Measurements from ENCODE around the gene RIMS1.
A peak's percentile ranks its signal among the peaks of the same experiment; 100 is the strongest.
"Not testable (repeated sequence)": the region's sequence is repeated elsewhere in the genome, so short reads cannot be mapped to it uniquely, and the experiment has no call there.

RIMS1 gene

GRCh38 chr6:71977884-71978283 lies 91.5 kb downstream of the RIMS1 start:
- no peak for DNase-seq

GRCh38 chr6:71979911-71980310 lies 93.6 kb downstream of the RIMS1 start:
- DNase-seq, result no peak

GRCh38 chr6:71982389-71982788 lies 96.0 kb downstream of the RIMS1 start:
- DNase-seq, result no peak

DNA sequence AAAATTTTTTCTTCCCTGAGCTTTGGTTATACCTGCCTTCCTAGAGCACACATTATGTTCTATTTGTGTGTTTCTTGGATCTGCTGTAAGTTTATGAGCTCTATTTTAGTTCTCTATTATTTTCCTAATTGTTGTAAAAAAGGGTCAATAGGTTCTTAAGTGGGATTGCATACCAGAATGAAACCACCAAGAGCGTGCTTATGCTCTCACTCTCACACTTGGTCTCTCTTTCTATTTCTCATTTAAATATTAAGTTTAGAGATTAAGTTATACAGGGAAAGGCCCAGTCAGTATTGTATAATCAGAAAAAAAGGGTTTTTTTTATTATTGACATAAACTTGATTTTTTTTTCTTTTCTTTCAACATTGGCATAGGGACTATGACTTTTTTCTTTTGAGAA lies 96.8 kb downstream of the RIMS1 start:
- no peak for DNase-seq

GRCh38 chr6:71994705-71995271 lies 108.4 kb downstream of the RIMS1 start:
- no peak for DNase-seq

GRCh38 chr6:71997341-71997740 lies 111.0 kb downstream of the RIMS1 start:
- no peak for DNase-seq

DNA sequence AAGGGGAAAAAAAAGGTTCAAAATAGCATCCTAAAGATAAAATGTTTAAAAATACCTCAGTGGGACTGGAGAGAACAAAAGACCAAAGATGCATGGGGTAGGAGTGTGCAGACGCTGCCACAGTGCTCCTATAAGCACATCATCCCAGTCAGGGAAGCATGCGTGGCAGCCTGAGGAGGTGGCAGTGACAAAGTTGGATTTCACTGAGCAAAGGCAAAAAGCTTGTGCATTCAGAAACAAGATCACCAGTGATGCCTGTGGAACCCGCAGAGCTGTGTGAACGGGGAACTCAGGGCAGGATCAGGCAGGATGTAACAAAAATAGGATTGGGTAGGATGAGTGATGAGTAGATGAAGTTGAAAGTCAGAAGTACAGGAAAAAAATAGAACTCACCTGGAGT lies 116.1 kb downstream of the RIMS1 start:
- no peak for DNase-seq

GRCh38 chr6:72006591-72006990 lies 120.2 kb downstream of the RIMS1 start:
- not testable (repeated sequence) for DNase-seq

- DNase-seq, result peak in 1 of 14 donors; percentile 23
Observed at GRCh38 chr6:72022830-72023229, 136.5 kb downstream of the RIMS1 start.

- peak in 1 of 14 donors; percentile 47 for DNase-seq
Observed at GRCh38 chr6:72031471-72031870, 145.1 kb downstream of the RIMS1 start.

- no peak for DNase-seq
Observed at GRCh38 chr6:72032086-72032485, 145.7 kb downstream of the RIMS1 start.

GRCh38 chr6:72035486-72035885 lies 149.1 kb downstream of the RIMS1 start:
- DNase-seq, result peak in 1 of 14 donors; percentile 7

- no peak for DNase-seq
Observed at GRCh38 chr6:72035966-72036365, 149.6 kb downstream of the RIMS1 start.

- DNase-seq, result peak in 1 of 14 donors; percentile 20
Observed at GRCh38 chr6:72037006-72037405, 150.7 kb downstream of the RIMS1 start.

- DNase-seq, result peak in 1 of 14 donors; percentile 77
Observed at GRCh38 chr6:72040111-72040510, 153.8 kb downstream of the RIMS1 start.

GRCh38 chr6:72042088-72042487 lies 155.7 kb downstream of the RIMS1 start:
- DNase-seq, result peak in 1 of 14 donors; percentile 15

GRCh38 chr6:72048080-72048479 lies 161.7 kb downstream of the RIMS1 start:
- DNase-seq, result peak in 1 of 14 donors; percentile 44

GRCh38 chr6:72049376-72049775 lies 163.0 kb downstream of the RIMS1 start:
- no peak for DNase-seq

GRCh38 chr6:72061286-72061685 lies 174.9 kb downstream of the RIMS1 start:
- no peak for DNase-seq

GRCh38 chr6:72064399-72064975 lies 178.1 kb downstream of the RIMS1 start:
- no peak for DNase-seq

- peak in 1 of 14 donors; percentile 72 for DNase-seq
Observed at GRCh38 chr6:72078096-72078495, 191.7 kb downstream of the RIMS1 start.

DNA sequence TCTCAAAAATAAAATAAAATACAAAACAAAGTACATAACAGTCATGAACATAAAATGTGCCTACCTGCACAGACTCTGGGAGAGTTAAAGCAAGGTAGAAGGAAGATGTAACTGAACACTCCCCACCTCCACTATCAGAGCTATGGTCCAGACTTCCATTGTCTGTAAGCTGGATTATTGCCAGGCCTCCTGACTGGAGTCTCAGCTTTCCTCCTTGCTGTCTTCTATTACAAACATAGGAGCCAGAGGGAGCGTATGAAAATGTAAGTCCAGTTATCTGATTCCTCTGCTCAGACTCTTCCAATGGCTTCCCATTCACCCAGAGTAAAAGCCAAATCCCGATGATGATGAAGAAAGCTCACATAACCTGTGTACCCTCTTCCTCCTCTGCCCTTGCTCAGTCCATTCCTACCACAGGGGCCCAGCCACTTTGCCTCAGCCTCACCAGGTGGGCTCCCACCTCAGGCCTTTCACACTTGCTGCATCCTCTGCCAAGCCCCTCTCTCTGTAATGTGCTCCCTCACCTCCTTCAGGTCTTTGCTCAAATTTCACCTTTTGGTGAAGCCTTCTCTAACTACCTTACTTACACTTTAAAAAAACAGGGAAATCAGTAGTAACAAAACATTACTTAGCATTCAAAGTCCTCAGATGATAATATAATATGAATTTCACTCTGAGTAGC lies 194.1 kb downstream of the RIMS1 start:
- DNase-seq, result peak in 1 of 14 donors; percentile 35

DNA sequence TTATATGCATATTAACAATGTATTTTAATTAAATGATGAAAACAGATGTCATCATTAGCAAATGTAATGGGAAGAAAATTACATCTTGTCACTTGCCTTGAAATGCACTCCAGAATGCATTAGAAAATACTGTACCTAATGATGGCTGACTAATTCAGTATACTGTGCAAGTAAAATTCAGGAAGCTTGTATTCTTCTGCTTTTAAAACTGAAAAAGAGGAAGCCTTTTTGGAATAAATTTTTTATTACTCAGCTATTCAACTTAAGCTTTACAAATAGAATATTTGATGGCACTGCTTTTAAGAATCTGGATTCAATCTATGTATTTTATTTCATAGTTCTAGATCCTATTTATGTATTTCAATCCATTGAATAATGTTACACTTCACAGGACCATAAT lies 195.5 kb downstream of the RIMS1 start:
- no peak for DNase-seq

GRCh38 chr6:72083976-72084375 lies 197.6 kb downstream of the RIMS1 start:
- DNase-seq, result no peak
